Calu3 (cell line): ENCODE measurements around the gene FRMD4B. TPM values are rescaled to one million over a fixed set of nuclear protein-coding genes. Genes with fewer than 3 reads are reported as not detected.
A peak's percentile ranks its signal among the peaks of the same experiment; 100 is the strongest.

ENCODE experiments used
- Bru-seq: library from RNA; stranded (reverse); fragments of 400-500 nt; gene quantifications from one replicate; lab custom pipeline; 2021; lab: Mats Ljungman, UMichigan
- BruChase-seq, 2 experiments: library from RNA; stranded (reverse); fragments of 400-500 nt; gene quantifications; one replicate each; lab custom pipeline; 2021; lab: Mats Ljungman, UMichigan
- BruUV-seq: library from RNA; stranded (reverse); fragments of 400-500 nt; replicated peaks from 2 replicates; lab custom pipeline; 2021; lab: Mats Ljungman, UMichigan
- CTCF ChIA-PET: fragments of 300-600 bp; sonication (Branson Sonifier 250); formaldehyde crosslinking; loops from one replicate; lab custom pipeline; 2022; ENCODE audit warnings: antibody characterized with exemption; lab: Charles Lee
- DNase-seq: peaks from one replicate; pipeline ENCODE4 v3.0.0; 2022
- H3K27ac Mint-ChIP-seq: one replicate; pipeline ENCODE4 v1.8.0; 2022; ENCODE audit warnings: mixed read lengths; ENCODE audit not compliant: unreplicated experiment
- H3K27me3 Mint-ChIP-seq: one replicate; pipeline ENCODE4 v1.8.0; 2022; ENCODE audit warnings: mixed read lengths; ENCODE audit not compliant: unreplicated experiment
- H3K36me3 Mint-ChIP-seq: one replicate; pipeline ENCODE4 v1.8.0; 2022; ENCODE audit warnings: mild to moderate bottlenecking, moderate library complexity, mixed read lengths; ENCODE audit not compliant: insufficient read depth, unreplicated experiment
- H3K4me1 Mint-ChIP-seq: one replicate; pipeline ENCODE4 v1.8.0; 2022; ENCODE audit warnings: mild to moderate bottlenecking, low read depth, mixed read lengths; ENCODE audit not compliant: unreplicated experiment
- H3K4me3 Mint-ChIP-seq: one replicate; pipeline ENCODE4 v1.8.0; 2022; ENCODE audit warnings: mild to moderate bottlenecking, low read depth, moderate library complexity, mixed read lengths; ENCODE audit not compliant: unreplicated experiment
- H3K9me3 Mint-ChIP-seq: one replicate; pipeline ENCODE4 v1.8.0; 2022; ENCODE audit warnings: low read depth, mixed read lengths; ENCODE audit not compliant: unreplicated experiment
- CTCF ChIP-seq: fragments of 200-600 bp; IDR thresholded peaks from one replicate; pipeline ENCODE4 v1.8.0; 2022; ENCODE audit warnings: antibody characterized with exemption; ENCODE audit not compliant: unreplicated experiment
- intact Hi-C: fragments of 100-400 bp; cut with micrococcal nuclease; formaldehyde crosslinking; loops from one replicate; pipeline ENCODE4 v1.10.0; 2022; ENCODE audit not compliant: unreplicated experiment
- long read RNA-seq: library from polyadenylated mRNA; stranded (forward); transcript quantifications from one replicate; pipeline ENCODE4 v2.0.0, GENCODE V29; 2022
- total RNA-seq: library from RNA; stranded (reverse); gene quantifications from 2 replicates; pipeline ENCODE4 v1.2.3, GENCODE V29; 2022

Gene FRMD4B
- total RNA-seq, result 13.8 and 16.7 TPM in 2 replicates
- percentile 56 among the genes with signal in this experiment for Bru-seq, nascent RNA
- BruChase-seq, experiment 1, labeled RNA remaining after a 6-hour chase, result percentile 38 among the genes with signal in this experiment
- BruChase-seq, experiment 2, labeled RNA remaining after a 2-hour chase, result percentile 38 among the genes with signal in this experiment
- long read RNA-seq, partial matches to known transcripts, result 4 of 10 reads
- long read RNA-seq, other reads (novel, unspliced or antisense), result 6 of 10 reads

GRCh38 chr3:69385723-69386555 lies at the start of gene FRMD4B:
FRMD4B (minus strand) TSS chr3:69386088; CDS start chr3:69385989, 99 bp downstream.
- H3K27ac Mint-ChIP-seq, result no peak within 1 kb of the TSS
- TF ChIP-seq CTCF, result no peak
- H3K9me3 Mint-ChIP-seq, result no peaks in the 10 kb centered on the region
- peaks cover 8% of the 10 kb centered on the region for H3K4me1 Mint-ChIP-seq
- intact Hi-C loops, result loop anchor here (5.0 kb wide), 1 partner anchor 64 kb away; no protein-coding TSS in a partner anchor
- CTCF ChIA-PET, result interaction anchor here (0.6 to 2.7 kb wide), 8 partner anchors 24 to 336 kb away, joined by 3 to 10 read pairs (median 4); no protein-coding TSS in a partner anchor
- peaks cover 11% of the 10 kb centered on the region for H3K27me3 Mint-ChIP-seq
- no TSS peak for BruUV-seq
- DNase-seq, result peak; percentile 81
- H3K36me3 Mint-ChIP-seq, result peaks cover 10% of the 10 kb centered on the region
- peak within 1 kb of the TSS; percentile 82 for H3K4me3 Mint-ChIP-seq

DNA sequence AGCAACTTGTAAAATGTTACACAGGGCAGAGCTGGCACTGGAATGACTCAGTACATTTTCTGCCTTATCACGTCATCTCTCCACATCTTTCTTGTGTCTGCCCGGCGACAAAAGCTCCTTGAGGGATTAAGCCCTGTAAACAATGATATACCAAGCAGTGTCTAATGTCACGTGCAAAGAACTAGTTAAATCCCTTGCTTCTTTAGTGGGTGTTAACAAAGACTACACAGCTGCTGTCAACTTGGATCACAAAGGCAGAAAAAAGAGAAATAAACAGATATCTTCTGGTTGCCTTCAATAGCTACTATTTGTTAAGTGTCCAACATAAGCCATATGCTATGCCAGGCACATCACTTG lies 48.1 kb upstream of the FRMD4B start:
- no peak for DNase-seq

GRCh38 chr3:69433121-69433968 lies 47.5 kb upstream of the FRMD4B start:
- peak; percentile 45 for DNase-seq
- no peaks in the 10 kb centered on the region for H3K36me3 Mint-ChIP-seq
- CTCF ChIA-PET, result interaction anchor here (0.7 to 1.3 kb wide), 2 partner anchors 19 to 23 kb away, joined by 3 read pairs; no protein-coding TSS in a partner anchor
- BruUV-seq, result no TSS peak
- H3K4me3 Mint-ChIP-seq, result no peak overlapping the region
- H3K27me3 Mint-ChIP-seq, result no peaks in the 10 kb centered on the region
- H3K4me1 Mint-ChIP-seq, result peaks cover 17% of the 10 kb centered on the region
- intact Hi-C loops, result no loop called here
- no peaks in the 10 kb centered on the region for H3K9me3 Mint-ChIP-seq
- peak overlapping the region; percentile 62 for H3K27ac Mint-ChIP-seq
- TF ChIP-seq CTCF, result no peak

More for the DNA sequence above, 48.1 kb upstream of the FRMD4B start:
- Mint-ChIP-seq H3K4me1 (peaks cover 17% of the 10 kb centered on the region), H3K4me3 (no peak overlapping the region), H3K27ac (peak overlapping the region; percentile 62), H3K36me3 (no peaks in the 10 kb centered on the region), H3K9me3 (no peaks in the 10 kb centered on the region), H3K27me3 (no peaks in the 10 kb centered on the region)
- no peak for TF ChIP-seq CTCF
- intact Hi-C loops, result no loop called here
- BruUV-seq, result no TSS peak
- CTCF ChIA-PET, result interaction anchor here (0.7 to 1.3 kb wide), 2 partner anchors 18 to 24 kb away, joined by 3 read pairs; no protein-coding TSS in a partner anchor
